Heart right ventricle (tissue), 16 donors: ENCODE data around the gene RPL15. TPM values are rescaled to one million over a fixed set of nuclear protein-coding genes. Genes with fewer than 3 reads are reported as not detected.

ENCODE experiments used
- ATAC-seq, 8 donors: fragments of 200-7000 bp; cut with Tn5 transposase; one replicate each; pipeline ENCODE4 v1.9.1; 2020; ENCODE audit warnings: mild to moderate bottlenecking in 8 of 8, moderate library complexity in 8 of 8, moderate number of reproducible peaks in 1 of 8
- DNase-seq, 2 donors: peaks; one replicate each; pipeline ENCODE4 v3.0.0-alpha.2; 2020
- H3K27ac ChIP-seq, 10 donors: fragments of 200-600 bp; sonication (generic) in 2 of 10; one replicate each; pipeline versions ENCODE4 v1.5.0 to v1.8.0; 2020 to 2022; ENCODE audit warnings: mild to moderate bottlenecking in 3 of 10
- H3K27me3 ChIP-seq, 7 donors: fragments of 200-600 bp; one replicate each; pipeline ENCODE4 v1.8.0; 2021 to 2022; ENCODE audit warnings: mild to moderate bottlenecking in 2 of 7
- H3K36me3 ChIP-seq, 9 donors: fragments of 200-600 bp; sonication (generic) in 1 of 9; one replicate each; pipeline versions ENCODE4 v1.5.0 to v1.8.0; 2020 to 2022; ENCODE audit warnings: mild to moderate bottlenecking in 2 of 9
- H3K4me1 ChIP-seq, 9 donors: fragments of 200-600 bp; sonication (generic) in 1 of 9; one replicate each; pipeline versions ENCODE4 v1.5.0 to v1.8.0; 2020 to 2022; ENCODE audit warnings: mild to moderate bottlenecking in 4 of 9
- H3K4me3 ChIP-seq, 10 donors: fragments of 200-600 bp; sonication (generic) in 2 of 10; one replicate each; pipeline versions ENCODE4 v1.5.0 to v1.8.0; 2020 to 2022; ENCODE audit warnings: mild to moderate bottlenecking in 7 of 10, moderate library complexity in 2 of 10
- H3K9me3 ChIP-seq, 11 donors: fragments of 200-600 bp in 10 of 11; sonication (generic) in 2 of 11; one replicate each; pipeline versions ENCODE4 v1.5.0 to v1.8.0; 2013 to 2022; ENCODE audit warnings: mild to moderate bottlenecking in 2 of 11, control low read depth in 1 of 11, moderate library complexity in 1 of 11
- WGBS, 2 donors: extraction: QIAGEN DNeasy Blood & Tissue Kit; methylation state at CpG; one replicate each; pipeline ENCODE4 v1.1.7; 2013; ENCODE audit warnings: inconsistent platforms in 1 of 2; 5-methylcytosine and 5-hydroxymethylcytosine counted together
- intact Hi-C, 10 donors: fragments of 100-400 bp; cut with DNase I; formaldehyde crosslinking; loops; one replicate each; pipeline versions ENCODE4 v1.11.1 to v1.14.2; 2022
- polyA plus RNA-seq, 2 donors: library from polyadenylated mRNA; stranded (reverse); fragments of 200-250 nt; gene quantifications; one replicate each; pipeline ENCODE4 v1.2.3, GENCODE V29; 2013
- total RNA-seq, 10 donors: library from RNA; stranded (reverse); fragmentation: NEBNext Ultra II Directional in 3 of 10; extraction: Animal tissue kit (Norgen Biotek cat#: 25700) in 3 of 10; gene quantifications; one replicate each; pipeline versions ENCODE4 v1.2.1 to v1.2.4, GENCODE V29; 2021 to 2023
- TF ChIP-seq, protein P1 (sequence below), 9 donors: fragments of 200-600 bp; sonication (generic) in 2 of 9; IDR thresholded peaks; one replicate each; pipeline versions ENCODE4 v1.5.0 to v1.8.0; 2021 to 2022; ENCODE audit warnings: antibody characterized with exemption in 9 of 9, mild to moderate bottlenecking in 5 of 9, moderate library complexity in 1 of 9
- donor health status: Arrhythmogenic right ventricular cardiomyopathy.
- donor health status: ischemic (EF 13 %, LVEDD 7.1; RV severe dilation, severe dysfunction).
- donor health status: healthy with polysubstance abuse.
- donor health status: DM: no; HTN: yes; CAD: no.
- donor health status: DM: no; HTN: no; CAD: no.
- donor health status: ischemic (EF 25% LVEDD 6.9; RV normal size, moderate dysfunction).
- donor health status: ischemic (EF 25% LVEDD 5.7; RV mildly dilated, moderate dysfunction).
- donor health status: healthy.
- donor health status: DM: yes; HTN: yes; CAD: no.
- donor health status: Ischemic cardiomyopathy.
- donor health status: ischemic (EF 35%, LVEDD 5.7; RV mildly dilated, moderate dysfunction).
- donor health status: nonischemic (EF 11% LVEDD 7.7; RV severe dilation, severe dysfunction).
- donor health status: DM: yes; HTN: yes; CAD: no.
- donor health status: PGD.
- donor health status: ischemic (EF 29% LVEDD 5.4; RV normal size, mild dysfunction).
- donor health status: nonischemic (EF 23%, LVEDD 6.1; RV moderate dilation, normal function).

RPL15 gene
- total and polyA plus RNA-seq, 12 donors: 869 to 3,225 (median 932) TPM

DNA sequence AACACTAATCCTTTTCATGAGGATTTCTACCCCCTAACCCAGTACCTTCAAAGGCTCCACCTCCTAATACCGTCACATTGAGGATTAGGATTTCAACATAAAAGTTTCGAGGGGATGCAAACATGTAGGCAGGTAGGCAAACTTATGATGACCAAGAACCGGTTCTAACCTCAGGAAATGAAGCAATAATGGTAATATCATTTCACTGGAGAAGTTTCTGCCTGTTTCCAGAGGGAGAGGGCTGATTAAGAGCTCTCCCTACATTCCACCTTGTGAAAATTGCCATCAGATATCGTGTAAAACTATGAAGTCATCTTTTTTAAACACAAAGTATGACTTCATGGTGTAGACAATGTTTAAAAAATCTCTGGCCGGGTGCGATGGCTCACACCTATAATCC is 31.7 kb upstream of the RPL15 start:
- Histone ChIP-seq H3K27ac (no peak overlapping the region), H3K4me3 (no peak overlapping the region), H3K27me3 (no peaks in the 10 kb centered on the region), H3K9me3 (no peaks in the 10 kb centered on the region), H3K4me1 (peaks cover 0 to 36% (median 21%) of the 10 kb centered on the region in 9 donors), H3K36me3 (peaks cover 0 to 22% (median 3%) of the 10 kb centered on the region in 9 donors)
- no peak for DNase-seq
- TF ChIP-seq, protein P1, sequence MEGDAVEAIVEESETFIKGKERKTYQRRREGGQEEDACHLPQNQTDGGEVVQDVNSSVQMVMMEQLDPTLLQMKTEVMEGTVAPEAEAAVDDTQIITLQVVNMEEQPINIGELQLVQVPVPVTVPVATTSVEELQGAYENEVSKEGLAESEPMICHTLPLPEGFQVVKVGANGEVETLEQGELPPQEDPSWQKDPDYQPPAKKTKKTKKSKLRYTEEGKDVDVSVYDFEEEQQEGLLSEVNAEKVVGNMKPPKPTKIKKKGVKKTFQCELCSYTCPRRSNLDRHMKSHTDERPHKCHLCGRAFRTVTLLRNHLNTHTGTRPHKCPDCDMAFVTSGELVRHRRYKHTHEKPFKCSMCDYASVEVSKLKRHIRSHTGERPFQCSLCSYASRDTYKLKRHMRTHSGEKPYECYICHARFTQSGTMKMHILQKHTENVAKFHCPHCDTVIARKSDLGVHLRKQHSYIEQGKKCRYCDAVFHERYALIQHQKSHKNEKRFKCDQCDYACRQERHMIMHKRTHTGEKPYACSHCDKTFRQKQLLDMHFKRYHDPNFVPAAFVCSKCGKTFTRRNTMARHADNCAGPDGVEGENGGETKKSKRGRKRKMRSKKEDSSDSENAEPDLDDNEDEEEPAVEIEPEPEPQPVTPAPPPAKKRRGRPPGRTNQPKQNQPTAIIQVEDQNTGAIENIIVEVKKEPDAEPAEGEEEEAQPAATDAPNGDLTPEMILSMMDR (IDR thresholded peaks at IDR 0.05): no peak
- 85 to 90% methylated on average over 6 of the region's 6 CpGs for WGBS, 2 donors
- ATAC-seq: no peak
- intact Hi-C loops: loop anchor here in 2 of 10 donors (10.0 kb wide), 2 partner anchors 100 to 350 kb away; no protein-coding TSS in a partner anchor

DNA sequence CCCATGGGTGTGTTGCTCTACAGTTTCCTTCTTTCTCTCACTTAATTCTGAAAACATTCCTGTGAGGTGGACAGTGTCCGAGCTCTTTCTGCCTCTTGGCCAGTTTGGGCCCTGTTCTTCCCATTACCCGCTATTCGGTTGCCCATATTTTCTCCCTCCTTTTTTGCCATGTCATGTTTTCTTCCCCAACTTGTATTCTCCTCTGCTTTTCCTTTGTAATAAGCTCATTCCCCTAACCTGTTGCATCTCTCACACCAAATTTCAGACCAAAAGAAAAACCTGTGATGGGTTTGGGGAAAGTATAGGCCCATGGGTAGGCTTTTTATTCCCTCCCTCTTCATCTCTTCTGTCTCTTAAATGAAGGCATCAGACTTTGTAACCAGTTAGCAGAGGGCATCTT is 30.6 kb upstream of the RPL15 start:
- ATAC-seq (no peak), DNase-seq (no peak)
- H3K4me1 ChIP-seq: peaks cover 0 to 25% (median 14%) of the 10 kb centered on the region in 9 donors
- TF ChIP-seq, protein P1 (IDR thresholded peaks at IDR 0.05): no peak
- 95 to 96% methylated on average over 3 of the region's 3 CpGs for WGBS, 2 donors
- no peaks in the 10 kb centered on the region for H3K9me3 ChIP-seq
- no peak overlapping the region for H3K4me3 ChIP-seq
- H3K27me3 ChIP-seq: no peaks in the 10 kb centered on the region
- intact Hi-C loops: loop anchor here in 2 of 10 donors (10.0 kb wide), 2 partner anchors 98 to 348 kb away; no protein-coding TSS in a partner anchor
- peaks cover 0 to 33% (median 3%) of the 10 kb centered on the region in 9 donors for H3K36me3 ChIP-seq
- H3K27ac ChIP-seq: no peak overlapping the region

DNA sequence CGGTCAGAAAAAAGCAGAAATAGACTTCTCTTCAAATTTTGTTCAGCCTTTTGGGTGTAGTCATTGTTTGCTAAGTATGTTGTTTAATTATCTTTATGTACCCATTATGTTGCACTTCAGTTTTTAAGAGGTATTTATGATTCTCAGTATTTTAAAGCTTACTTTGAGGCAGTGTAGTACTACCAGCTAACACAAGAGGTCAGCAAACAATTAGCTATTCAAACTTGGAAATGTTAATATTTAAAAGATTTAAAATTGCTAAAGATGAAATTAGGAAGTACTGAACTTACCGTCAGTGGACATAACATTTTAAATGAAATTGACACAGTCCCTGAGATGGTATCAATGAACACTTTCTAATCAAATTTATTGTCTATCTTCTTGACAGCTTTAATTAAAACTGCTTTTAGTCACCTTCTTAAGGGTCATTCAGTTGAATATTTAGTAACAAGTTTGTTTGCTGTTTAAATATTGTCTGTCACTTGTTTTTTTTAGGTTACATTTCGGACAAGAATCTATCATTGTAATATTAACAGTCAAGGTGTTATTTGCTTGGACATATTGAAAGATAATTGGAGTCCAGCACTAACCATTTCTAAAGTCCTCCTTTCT is 28.2 kb upstream of the RPL15 start:
- ATAC-seq: peak in 3 of 8 donors; percentile 27 to 44 (median 39)

DNA sequence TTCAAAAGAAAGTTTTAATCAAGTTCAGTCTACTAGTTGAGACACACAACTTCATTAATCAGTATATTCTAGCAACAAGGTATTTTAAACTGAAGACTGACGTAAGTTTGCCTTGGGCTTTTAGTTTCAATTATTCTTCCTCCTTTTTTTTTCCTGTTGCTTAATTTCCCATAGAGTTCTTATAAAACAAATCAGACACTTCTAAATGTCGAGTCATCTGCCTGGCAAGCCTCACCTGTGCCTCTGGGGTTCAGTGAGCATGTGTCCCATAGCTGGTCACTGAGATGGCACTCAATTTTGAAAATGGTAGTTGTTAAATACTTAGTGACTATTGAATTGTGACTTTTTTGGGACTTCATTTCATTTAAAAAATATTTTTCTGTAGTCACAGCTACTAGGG is 27.5 kb upstream of the RPL15 start:
- peaks cover 0 to 55% (median 0%) of the 10 kb centered on the region in 9 donors for H3K36me3 ChIP-seq
- no peak overlapping the region for H3K4me3 ChIP-seq
- H3K27me3 ChIP-seq: no peaks in the 10 kb centered on the region
- intact Hi-C loops: loop anchor here in 2 of 10 donors (10.0 kb wide), 2 partner anchors 95 to 345 kb away; no protein-coding TSS in a partner anchor
- no peak overlapping the region for H3K27ac ChIP-seq
- no peaks in the 10 kb centered on the region for H3K9me3 ChIP-seq
- 85 to 86% methylated on average over 2 of the region's 2 CpGs for WGBS, 2 donors
- DNase-seq: no peak
- TF ChIP-seq, protein P1 (IDR thresholded peaks at IDR 0.05): no peak
- ATAC-seq: no peak
- H3K4me1 ChIP-seq: peaks cover 0 to 25% (median 14%) of the 10 kb centered on the region in 9 donors

More for the DNA sequence above, 28.2 kb upstream of the RPL15 start:
- WGBS, 2 donors: 59% methylated on average over 3 of the region's 3 CpGs
- Histone ChIP-seq H3K27me3 (no peaks in the 10 kb centered on the region), H3K36me3 (peaks cover 0 to 48% (median 0%) of the 10 kb centered on the region in 9 donors), H3K9me3 (no peaks in the 10 kb centered on the region), H3K4me1 (peaks cover 0 to 25% (median 14%) of the 10 kb centered on the region in 9 donors), H3K4me3 (no peak overlapping the region), H3K27ac (no peak overlapping the region)
- no peak for DNase-seq
- TF ChIP-seq, protein P1 (IDR thresholded peaks at IDR 0.05): peak; percentile 65 to 89 (median 83)
- intact Hi-C loops: loop anchor here in 2 of 10 donors (10.0 kb wide), 2 partner anchors 96 to 346 kb away; no protein-coding TSS in a partner anchor
